ENCODE measurements around the gene MYH14.

DNA sequence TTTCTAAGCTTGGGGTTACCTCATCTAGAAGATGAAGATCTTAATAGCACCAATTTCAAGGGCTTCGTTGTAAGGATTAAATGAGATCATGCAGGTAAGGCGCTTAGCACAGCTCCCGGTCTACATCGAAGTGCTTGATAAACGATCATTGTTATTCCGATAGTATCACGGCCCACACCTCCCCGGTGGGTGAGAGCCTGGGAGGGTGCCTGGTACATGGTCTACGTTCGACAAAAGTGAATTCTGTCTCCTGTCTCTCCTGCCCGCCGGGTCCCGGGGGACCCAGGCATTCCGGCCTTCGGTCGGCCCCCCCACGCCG is 501 bp upstream of the MYH14 start:
- TF ChIP-seq, protein P1, sequence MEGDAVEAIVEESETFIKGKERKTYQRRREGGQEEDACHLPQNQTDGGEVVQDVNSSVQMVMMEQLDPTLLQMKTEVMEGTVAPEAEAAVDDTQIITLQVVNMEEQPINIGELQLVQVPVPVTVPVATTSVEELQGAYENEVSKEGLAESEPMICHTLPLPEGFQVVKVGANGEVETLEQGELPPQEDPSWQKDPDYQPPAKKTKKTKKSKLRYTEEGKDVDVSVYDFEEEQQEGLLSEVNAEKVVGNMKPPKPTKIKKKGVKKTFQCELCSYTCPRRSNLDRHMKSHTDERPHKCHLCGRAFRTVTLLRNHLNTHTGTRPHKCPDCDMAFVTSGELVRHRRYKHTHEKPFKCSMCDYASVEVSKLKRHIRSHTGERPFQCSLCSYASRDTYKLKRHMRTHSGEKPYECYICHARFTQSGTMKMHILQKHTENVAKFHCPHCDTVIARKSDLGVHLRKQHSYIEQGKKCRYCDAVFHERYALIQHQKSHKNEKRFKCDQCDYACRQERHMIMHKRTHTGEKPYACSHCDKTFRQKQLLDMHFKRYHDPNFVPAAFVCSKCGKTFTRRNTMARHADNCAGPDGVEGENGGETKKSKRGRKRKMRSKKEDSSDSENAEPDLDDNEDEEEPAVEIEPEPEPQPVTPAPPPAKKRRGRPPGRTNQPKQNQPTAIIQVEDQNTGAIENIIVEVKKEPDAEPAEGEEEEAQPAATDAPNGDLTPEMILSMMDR (conservative IDR thresholded peaks at IDR 0.05; ENCODE audit: low read length) = no peak
- no peak for TF ChIP-seq EZH2phosphoT487 (IDR thresholded peaks at IDR 0.05; ENCODE audit: borderline replicate concordance, low read depth, low read length)
